ENCODE data around the gene WDR7. TPM values are rescaled to one million over a fixed set of nuclear protein-coding genes. Genes with fewer than 3 reads are reported as not detected.

Gene WDR7
- total and polyA plus RNA-seq, 9 of the 15 experiments (the other 6 are each of a cell fraction or from before 2014, with no cell fraction given) = 1.4 to 9.4 (median 5.3) TPM

DNA sequence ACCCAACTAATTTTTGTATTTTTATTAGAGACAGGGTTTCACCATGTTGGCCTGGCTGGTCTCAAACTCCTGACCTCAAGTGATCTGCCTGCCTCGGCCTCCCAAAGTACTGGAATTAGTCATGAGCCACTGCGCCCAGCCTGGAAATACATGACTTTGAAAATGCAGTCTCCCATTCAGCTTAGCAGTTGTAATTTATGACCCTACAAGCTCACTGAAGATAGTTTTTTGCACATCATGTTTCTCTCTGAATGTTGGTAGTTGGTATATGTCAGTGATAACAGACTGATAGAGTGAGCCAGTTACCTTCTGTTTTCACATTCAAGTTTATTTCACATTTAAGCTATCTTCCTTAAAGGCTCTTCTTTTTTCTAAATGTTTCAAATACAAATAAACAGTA lies 7.1 kb downstream of the WDR7 start:
- H3K4me1 ChIP-seq (replicated peaks in 1 of 2; ENCODE audit: control insufficient read depth in 2 of 2, insufficient read depth in 2 of 2, low read length in 2 of 2) = peaks cover 5 to 19% of the 10 kb centered on the region in 2 experiments; a peak in 3 of 5 replicates
- no peaks in the 10 kb centered on the region for H3K36me3 ChIP-seq (ENCODE audit: control insufficient read depth, insufficient read depth, low read length)
- WGBS (ENCODE audit: insufficient coverage, low coverage, missing lambda C conversion rate) = 80% methylated on average over 1 of the region's 2 CpGs
- ATAC-seq (no peak), FAIRE-seq (no peak), DNase-seq (ENCODE audit: extremely low read depth in 1 of 4, low spot score in 3 of 4) (no peak)
- H3K9me1 ChIP-seq (ENCODE audit: control insufficient read depth, insufficient read depth, low read length) = no peaks in the 10 kb centered on the region
- peaks cover 42% of the 10 kb centered on the region for H3K79me2 ChIP-seq (ENCODE audit: control insufficient read depth, insufficient read depth, low read length)
- BruUV-seq (replicated peaks) = no TSS peak
- no peak overlapping the region for H3K9ac ChIP-seq (ENCODE audit: insufficient read depth in 1 of 2, low read depth in 2 of 2, low read length in 2 of 2)
- no peaks in the 10 kb centered on the region for H4K20me1 ChIP-seq (replicated peaks; ENCODE audit: control insufficient read depth, insufficient read depth, low read length)
- no peak overlapping the region for H3K27ac ChIP-seq (ENCODE audit: extremely low read depth, low read depth, low read length)
- in situ Hi-C loops (cut with MboI) = no loop called here
- no peaks in the 10 kb centered on the region for H3K9me3 ChIP-seq (replicated peaks; ENCODE audit: control insufficient read depth, insufficient read depth, low read depth, low read length)
- H2AFZ ChIP-seq (ENCODE audit: low read depth, low read length) = no peak overlapping the region
- H3K4me2 ChIP-seq (ENCODE audit: insufficient read depth, low read length) = no peak overlapping the region
- no peak overlapping the region for H3K4me3 ChIP-seq
- intact Hi-C loops (cut with micrococcal nuclease) = no loop called here
- ChIA-PET POLR2A (interaction anchor here (1.0 to 1.2 kb wide), 2 partner anchors 9 to 11 kb away, joined by 3 read pairs; no protein-coding TSS in a partner anchor), CTCF (ENCODE audit: low intra/inter-chr PET ratio) (no interaction called here)
- H3K27me3 ChIP-seq (ENCODE audit: control insufficient read depth in 2 of 2, insufficient read depth in 2 of 2, low read length in 2 of 2) = no peaks in the 10 kb centered on the region
- TF ChIP-seq TRIM25 (IDR thresholded peaks at IDR 0.05; ENCODE audit: borderline replicate concordance) (no peak), ZNF696 (CRISPR knock-in tag; conservative IDR thresholded peaks at IDR 0.05) (no peak), SMAD4 (CRISPR knock-in tag; conservative IDR thresholded peaks at IDR 0.05) (no peak), NFIC (IDR thresholded peaks at IDR 0.05) (no peak), ZBTB1 (CRISPR knock-in tag; IDR thresholded peaks at IDR 0.05; ENCODE audit: borderline replicate concordance, low read depth) (no peak), MEIS2 (IDR thresholded peaks at IDR 0.05; ENCODE audit: partially characterized antibody) (peak; percentile 74), SRSF3 (IDR thresholded peaks at IDR 0.05; ENCODE audit: insufficient read depth, low read length) (no peak), MYNN (IDR thresholded peaks at IDR 0.05) (no peak), MYNN (CRISPR knock-in tag; IDR thresholded peaks at IDR 0.05) (no peak), ZNF217 (CRISPR knock-in tag; IDR thresholded peaks at IDR 0.05) (no peak), MTA2 (IDR thresholded peaks at IDR 0.05; ENCODE audit: low read depth) (no peak)
- TF ChIP-seq, protein P1, sequence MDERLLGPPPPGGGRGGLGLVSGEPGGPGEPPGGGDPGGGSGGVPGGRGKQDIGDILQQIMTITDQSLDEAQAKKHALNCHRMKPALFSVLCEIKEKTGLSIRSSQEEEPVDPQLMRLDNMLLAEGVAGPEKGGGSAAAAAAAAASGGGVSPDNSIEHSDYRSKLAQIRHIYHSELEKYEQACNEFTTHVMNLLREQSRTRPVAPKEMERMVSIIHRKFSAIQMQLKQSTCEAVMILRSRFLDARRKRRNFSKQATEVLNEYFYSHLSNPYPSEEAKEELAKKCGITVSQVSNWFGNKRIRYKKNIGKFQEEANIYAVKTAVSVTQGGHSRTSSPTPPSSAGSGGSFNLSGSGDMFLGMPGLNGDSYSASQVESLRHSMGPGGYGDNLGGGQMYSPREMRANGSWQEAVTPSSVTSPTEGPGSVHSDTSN (CRISPR knock-in tag; IDR thresholded peaks at IDR 0.05; ENCODE audit: low read depth) = no peak
- TF ChIP-seq, protein P1 (tag; conservative IDR thresholded peaks at IDR 0.05; ENCODE audit: low read depth) = peak; percentile 86
- TF ChIP-seq, protein P2, sequence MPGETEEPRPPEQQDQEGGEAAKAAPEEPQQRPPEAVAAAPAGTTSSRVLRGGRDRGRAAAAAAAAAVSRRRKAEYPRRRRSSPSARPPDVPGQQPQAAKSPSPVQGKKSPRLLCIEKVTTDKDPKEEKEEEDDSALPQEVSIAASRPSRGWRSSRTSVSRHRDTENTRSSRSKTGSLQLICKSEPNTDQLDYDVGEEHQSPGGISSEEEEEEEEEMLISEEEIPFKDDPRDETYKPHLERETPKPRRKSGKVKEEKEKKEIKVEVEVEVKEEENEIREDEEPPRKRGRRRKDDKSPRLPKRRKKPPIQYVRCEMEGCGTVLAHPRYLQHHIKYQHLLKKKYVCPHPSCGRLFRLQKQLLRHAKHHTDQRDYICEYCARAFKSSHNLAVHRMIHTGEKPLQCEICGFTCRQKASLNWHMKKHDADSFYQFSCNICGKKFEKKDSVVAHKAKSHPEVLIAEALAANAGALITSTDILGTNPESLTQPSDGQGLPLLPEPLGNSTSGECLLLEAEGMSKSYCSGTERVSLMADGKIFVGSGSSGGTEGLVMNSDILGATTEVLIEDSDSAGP (CRISPR knock-in tag; IDR thresholded peaks at IDR 0.05) = no peak
- TF ChIP-seq, protein P3, sequence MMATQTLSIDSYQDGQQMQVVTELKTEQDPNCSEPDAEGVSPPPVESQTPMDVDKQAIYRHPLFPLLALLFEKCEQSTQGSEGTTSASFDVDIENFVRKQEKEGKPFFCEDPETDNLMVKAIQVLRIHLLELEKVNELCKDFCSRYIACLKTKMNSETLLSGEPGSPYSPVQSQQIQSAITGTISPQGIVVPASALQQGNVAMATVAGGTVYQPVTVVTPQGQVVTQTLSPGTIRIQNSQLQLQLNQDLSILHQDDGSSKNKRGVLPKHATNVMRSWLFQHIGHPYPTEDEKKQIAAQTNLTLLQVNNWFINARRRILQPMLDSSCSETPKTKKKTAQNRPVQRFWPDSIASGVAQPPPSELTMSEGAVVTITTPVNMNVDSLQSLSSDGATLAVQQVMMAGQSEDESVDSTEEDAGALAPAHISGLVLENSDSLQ (IDR thresholded peaks at IDR 0.05) = peak; percentile 56; the same call in 1 of the 2 replicates

Data from K562 (cell line).